ENCODE results near the gene GPC2.
"Not testable (repeated sequence)": the region's sequence is repeated elsewhere in the genome, so short reads cannot be mapped to it uniquely, and the experiment has no call there.

The GPC2 gene

DNA sequence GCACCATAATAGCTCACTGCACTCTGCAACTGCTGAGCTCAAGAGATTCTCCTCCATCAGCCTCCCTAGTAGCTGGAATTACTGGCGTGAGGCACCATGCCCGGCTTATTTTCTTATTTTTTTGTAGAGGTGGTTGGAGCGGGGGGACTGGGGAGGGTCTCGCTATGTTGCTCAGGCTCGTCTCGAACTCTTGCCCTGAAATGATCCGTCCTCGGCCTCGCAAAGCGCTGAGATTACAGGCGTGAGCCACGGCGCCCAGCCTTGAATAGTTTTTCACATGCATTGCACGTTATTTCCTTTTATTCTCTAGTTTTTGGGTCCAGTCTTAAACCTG, 29.0 kb downstream of the GPC2 start:
- DNase-seq, result no peak

DNA sequence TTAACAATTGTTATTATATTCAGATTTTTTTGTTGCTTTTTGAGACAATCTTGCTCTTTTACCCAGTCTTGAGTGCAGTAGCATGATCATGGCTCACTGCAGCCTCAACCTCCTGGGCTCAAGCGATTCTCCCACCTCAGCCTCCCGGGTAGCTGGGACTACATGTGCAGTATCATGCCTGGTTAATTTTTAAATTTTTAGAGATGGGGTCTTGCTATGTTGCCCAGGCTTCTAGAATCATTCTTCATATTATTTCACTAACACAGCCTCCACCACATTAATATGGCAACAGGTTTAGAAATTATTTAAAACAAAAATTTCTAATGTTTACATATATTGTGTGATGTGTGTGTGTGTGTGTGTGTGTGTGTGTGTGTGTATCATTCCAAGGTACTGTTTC, 29.9 kb downstream of the GPC2 start:
- DNase-seq, result no peak

DNA sequence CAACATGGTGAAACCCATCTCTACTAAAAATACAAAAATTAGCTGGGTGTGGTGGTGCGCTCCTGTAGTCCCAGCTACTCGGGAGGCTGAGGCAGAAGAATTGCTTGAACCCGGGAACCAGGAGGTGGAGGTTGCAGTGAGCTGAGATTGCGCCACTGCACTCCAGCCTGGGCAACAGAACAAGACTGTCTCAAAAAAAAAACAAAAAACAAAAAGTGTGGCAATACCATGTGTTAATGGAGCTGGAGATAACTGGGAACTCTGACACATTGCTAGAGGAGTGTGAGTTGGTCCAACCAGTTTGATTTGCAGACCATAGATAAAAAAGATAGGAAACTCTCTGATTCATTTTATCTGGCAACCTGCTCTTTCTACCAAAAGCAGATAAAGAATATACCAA, 30.8 kb downstream of the GPC2 start:
- DNase-seq, result not testable (repeated sequence)

DNA sequence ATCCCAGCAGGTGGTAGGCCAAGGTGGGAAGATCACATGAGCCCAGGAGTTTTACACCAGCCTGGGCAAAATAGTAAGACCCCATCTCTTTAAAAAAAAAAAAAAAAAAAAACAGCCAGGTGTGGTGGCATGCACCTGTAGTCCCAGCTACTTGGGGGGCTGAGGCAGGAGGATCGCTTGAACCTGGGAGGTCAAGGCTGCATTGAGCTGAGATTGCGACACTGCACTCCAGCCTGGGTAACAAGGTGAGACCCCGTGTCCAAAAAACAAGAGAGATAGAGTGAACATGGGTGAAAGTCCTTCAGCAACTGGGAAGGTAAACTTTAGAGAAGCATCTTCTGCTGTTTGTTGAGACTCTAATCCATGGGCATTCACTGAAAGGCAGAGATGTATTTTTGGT, 34.7 kb downstream of the GPC2 start:
- DNase-seq, result no peak

DNA sequence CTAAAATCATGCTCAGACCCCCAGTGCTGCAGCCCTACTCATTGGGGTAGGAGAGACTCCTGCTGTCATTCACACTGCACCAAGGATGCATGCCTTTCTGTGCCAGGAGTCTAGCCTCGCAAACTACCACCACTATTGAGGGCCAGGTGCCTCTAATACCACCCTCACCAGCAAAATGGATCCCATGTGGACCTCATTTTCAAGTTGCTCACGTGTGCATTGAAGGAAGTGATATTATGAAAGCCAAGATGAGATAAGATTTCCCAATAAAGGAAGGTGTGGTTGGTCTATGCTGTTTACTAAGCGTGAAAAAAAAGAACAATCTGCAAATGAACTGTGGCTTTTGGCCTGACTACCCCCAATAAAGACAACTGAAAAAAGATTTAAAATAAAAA, 35.6 kb downstream of the GPC2 start:
- DNase-seq, result no peak

DNA sequence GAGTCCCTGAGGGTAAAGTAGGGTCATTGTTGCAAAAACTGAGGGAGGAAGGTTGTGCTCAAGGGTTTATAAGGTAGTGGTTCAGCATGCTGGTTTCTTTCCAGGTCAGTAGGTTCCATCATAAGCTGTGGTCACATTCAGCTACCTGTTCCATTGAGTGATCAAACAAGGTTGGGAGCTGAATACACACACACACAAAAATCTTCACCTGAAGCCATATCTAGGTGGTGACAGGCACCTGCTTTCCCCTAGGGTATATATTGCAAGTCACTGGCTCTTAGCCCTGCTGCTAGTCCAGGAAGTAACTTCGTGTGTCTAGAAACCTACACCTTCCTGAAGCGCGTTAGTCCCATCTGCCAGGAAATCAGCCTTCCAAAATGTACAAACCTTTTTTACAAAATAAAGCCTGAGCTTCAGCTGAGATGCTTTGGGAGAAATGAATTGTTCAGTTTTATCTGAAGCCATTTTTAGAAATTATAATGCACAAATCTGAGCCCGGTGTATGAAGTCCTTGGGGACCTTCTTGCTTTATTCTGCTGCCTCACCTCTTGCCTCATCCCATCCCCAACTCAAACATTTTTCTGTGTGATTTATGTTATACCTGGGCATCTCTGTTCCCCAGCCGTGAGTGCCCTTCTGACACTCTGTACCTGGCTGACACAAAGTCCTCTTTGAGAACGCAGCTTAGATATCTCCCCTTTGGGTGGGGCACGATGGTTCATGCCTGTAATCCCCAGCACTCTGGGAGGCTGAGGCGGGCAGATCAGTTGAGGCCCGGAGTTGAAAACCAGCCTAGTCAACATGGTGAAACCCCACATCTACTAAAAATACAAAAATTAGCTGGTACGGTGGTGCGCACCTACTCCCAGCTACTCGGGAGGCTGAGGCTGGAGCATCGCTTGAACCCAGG, 39.1 kb downstream of the GPC2 start:
- DNase-seq, result no peak

DNA sequence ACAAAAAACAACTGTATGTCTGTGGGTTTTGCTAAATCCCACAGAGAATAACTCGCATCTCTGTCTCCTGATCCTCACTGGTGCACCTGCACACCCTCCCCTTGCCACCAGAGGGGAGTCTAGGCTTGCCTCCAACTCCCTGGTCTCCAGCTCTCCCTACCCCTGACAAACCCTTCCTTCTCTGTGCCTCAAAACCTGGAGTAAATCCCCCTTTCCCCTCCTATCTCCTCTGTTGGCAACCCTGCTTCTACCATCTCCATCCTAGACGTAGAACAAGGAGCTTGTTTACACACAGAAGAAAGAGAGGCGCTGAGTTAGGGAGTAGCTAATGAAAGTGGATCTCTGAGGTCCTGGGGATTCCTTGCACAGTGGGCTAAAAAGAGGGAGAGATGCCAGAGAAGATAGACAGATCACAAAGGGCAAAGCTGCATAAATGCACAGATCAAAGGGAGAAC, 44.5 kb downstream of the GPC2 start:
- DNase-seq, result peak; percentile 57

DNA sequence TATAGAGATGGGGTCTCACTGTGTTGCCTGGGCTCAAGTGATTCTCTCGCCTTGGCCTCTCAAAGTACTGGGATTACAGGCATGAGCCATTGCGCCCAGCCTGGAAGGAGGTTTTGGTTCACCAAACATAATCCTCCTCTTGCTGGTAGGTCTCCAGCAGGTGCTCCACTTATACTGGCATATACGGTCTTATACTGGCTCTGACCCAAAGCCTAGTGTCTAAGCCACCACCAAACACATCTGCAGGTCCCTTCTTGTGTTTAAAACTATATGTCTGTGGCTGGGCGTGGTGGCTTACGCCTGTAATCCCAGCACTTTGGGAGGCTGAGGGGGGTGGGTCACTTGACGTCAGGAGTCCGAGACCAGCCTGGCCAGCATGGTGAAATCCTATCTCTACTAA, 45.1 kb downstream of the GPC2 start:
- no peak for DNase-seq

DNA sequence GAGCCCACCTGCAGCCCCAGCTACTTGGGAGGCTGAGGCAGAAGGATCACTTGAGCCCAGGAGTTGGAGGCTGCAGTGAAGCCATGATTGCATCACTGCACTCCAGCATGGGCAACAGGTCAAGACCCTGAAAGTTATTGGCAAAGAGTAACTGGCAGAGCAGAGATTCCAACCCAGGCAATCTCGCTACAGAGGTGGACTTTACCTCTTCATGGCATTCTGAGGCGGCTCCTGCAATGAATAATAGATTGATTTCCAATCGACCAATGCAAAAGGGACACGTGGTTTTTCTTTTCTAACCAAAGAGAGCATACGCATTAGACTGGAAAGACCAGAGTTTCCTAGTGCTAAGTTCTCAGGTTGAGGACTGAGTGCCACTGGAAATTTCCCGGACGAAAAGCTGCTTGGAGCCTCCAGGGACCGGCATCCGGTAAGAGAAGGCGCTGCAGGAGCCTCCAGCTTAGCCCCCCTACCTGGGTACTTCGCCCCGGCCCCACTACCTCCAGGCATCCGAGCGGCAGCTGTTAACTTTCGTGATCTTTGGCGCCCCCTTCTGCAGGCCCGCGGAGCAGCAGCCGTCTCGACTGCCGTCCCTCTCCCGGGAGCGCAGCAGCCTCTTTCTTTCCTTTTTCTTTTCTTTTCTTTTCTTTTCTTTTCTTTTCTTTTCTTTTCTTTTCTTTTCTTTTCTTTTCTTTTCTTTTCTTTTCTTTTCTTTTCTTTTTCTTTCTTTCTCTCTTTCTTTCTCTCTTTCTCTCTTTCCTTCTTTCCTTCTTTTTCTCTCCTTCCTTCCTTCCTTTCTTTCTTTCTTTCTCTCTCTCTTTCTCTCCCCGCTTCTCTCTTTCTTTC, 46.4 kb downstream of the GPC2 start:
- DNase-seq, result peak; percentile 81

DNA sequence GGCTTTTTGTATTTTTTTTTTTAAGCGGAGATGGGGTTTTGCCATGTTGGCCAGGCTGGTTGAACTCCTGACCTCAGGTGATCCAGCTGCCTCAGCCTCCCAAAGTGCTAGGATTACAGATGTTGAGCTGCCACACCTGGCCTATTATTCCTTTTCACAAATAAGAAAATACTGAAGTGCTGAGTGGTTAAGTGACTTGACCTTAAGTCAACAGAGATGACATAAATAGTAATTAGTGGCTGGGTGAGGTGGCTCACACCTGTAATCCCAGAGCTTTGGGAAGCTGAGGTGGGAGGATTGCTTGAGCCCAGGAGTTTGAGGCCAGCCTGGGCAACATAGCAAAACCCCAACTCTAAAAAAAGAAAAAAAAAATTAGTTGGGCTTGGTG, 47.0 kb downstream of the GPC2 start:
- DNase-seq, result not testable (repeated sequence)

DNA sequence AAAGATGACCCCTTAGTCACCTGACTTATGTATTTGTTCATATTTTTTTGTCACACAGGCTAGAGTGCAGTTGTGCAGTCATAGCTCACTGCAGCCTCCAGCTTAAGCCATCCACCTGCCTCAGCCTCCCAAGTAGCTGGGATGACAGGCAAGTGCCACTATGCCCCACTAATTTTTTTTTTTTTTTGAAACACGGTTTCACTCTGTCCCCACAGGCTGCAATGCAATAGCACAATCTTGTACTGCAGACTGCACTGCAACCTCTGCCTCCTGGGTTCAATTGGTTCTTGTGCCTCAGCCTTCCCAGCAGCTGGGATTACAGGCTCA, 48.6 kb downstream of the GPC2 start:
- DNase-seq, result no peak

DNA sequence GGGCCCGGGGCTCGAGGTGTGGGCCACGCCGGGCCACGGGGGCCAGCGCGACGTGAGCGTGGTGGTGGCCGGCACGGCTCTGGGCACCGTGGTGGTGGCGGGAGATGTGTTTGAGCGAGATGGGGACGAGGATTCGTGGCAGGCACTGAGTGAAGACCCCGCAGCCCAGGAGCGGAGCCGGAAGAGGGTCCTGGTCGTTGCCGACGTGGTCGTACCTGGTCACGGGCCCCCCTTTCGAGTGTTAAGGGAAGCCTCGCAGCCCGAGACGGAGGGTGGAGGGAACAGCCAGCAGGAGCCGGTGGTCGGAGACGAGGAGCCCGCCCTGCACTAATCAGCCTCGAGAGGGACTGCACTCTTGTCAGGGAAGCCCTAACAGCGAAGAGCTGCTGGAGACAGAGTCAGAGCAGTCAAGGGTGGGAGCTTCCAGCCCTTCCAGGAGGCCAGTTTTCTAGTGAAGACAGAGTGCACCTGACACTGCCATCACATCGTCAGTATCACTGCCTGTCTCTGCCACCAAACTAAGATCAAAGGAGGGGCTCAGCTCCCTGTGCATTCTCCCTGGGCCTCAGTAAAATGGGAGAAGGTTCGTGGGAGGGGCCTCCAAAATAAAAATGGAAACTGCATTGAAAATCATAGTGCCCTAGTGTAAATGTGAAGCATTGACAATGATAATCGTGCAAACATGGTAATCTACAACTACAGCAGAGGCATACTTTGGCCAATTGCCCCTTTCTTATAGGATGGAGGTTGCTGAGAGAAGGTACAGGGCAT, 49.1 kb downstream of the GPC2 start:
- peak; percentile 21 for DNase-seq

DNA sequence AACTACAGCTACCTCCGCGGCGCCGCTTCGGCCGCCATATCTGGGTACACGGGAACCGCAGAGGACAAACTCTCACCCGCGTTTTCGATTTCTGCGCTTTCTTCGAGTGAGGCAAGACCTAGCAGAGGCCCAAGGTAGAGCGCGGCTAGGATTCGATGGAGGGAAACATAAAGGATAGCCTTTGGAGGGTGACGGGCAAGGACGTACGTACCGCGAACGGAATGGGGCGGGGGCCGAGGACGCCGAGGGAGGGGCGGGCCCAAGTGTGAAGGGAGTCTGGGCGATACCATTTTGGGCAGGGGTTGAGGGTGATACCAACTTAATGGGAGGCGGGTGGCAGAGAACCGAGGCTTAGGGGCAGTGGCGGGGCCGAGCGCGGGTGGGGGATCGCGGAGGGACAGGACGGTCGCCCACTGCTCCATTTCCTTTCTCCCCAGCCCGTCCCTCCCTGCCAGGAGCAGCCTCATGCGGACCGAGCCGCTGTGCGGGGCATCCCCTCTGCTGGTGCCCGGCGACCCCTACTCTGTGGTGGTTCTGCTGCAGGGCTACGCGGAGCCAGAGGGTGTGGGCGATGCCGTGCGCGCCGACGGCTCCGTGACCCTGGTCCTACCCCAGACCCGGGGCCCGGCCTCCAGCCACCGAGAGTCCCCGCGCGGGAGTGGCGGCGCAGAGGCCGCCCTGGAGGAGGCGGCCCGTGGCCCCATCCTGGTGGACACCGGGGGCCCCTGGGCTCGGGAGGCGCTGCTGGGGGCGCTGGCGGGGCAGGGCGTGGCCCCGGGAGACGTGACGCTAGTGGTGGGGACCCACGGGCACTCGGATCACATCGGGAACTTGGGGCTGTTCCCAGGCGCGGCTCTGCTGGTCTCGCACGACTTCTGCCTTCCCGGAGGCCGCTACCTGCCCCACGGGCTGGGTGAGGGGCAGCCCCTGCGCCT, 50.0 kb downstream of the GPC2 start, which contains the start of gene MBLAC1:
MBLAC1 (plus strand) TSS at position 37 of the 935 bp plus-strand sequence; CDS start at position 466, 429 bp downstream.
- peak; percentile 88 for DNase-seq

DNA sequence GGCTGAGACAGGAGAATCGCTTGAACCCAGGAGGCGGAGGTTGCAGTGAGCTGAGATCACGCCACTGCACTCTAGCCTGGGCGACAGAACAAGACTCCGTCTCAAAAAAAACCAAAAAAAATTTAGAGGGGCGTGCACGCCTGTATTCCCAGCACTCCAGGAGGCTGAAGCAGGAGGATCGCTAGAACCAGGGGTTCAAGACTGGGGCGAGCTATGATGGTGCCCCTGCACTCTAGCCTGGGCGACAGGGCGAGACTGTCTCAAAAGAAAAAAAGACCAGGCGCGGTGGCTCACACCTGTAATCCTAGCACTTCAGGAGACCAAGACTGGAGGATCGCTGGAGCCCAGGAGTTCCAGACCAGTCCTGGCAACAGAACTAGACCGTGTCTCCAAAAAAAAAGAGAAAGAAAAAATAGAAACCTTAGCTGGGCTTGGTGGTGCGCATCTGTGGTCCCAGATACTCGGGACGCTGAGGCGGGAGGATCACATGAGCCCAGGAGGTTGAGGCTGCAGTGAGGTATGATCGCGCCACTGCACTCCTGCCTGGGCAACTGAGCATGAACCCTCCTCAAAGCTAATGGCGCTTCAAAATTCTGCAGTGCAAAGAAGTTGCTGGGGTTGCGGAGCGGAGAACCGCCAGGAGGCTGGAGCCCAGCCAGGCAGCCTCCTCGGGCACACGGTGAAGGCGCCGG, 50.8 kb downstream of the GPC2 start:
- DNase-seq, result peak; percentile 21

DNA sequence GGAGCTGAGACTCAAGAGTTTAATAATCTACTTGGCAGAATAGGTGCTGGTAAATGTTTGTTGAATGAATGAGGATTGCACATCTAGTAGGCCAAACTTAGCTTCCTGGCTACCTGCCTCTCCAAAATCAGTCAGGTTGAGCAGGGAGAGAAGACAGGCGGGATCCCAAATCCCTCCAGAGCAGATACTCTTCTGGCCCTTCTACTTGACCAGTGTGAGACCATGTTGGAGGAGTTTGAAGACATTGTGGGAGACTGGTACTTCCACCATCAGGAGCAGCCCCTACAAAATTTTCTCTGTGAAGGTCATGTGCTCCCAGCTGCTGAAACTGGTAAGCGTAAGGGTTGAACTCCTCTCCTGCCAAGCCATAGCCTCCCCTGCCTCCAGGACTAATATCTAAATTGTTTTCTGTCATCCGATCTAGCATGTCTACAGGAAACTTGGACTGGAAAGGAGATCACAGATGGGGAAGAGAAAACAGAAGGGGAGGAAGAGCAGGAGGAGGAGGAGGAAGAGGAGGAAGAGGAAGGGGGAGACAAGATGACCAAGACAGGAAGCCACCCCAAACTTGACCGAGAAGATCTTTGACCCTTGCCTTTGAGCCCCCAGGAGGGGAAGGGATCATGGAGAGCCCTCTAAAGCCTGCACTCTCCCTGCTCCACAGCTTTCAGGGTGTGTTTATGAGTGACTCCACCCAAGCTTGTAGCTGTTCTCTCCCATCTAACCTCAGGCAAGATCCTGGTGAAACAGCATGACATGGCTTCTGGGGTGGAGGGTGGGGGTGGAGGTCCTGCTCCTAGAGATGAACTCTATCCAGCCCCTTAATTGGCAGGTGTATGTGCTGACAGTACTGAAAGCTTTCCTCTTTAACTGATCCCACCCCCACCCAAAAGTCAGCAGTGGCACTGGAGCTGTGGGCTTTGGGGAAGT, 52.6 kb downstream of the GPC2 start:
- no peak for DNase-seq

DNA sequence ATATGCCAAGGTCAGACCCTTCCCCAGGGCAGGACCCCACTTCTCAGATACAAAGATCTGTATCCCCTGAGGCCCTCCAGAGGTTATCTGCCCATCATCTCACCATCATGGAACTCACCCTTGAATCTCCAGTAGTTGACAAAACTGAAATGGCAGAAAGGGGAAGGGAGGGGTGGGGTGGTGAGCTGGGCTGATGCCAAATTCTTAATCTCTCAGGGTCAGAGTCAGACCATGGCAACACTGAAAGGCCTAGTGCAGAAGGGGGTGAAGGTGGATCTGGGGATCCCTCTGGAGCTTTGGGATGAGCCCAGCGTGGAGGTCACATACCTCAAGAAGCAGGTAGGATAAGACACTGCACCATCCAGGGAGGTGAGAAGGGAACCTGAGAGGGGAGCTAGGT, 54.6 kb downstream of the GPC2 start:
- DNase-seq, result no peak

DNA sequence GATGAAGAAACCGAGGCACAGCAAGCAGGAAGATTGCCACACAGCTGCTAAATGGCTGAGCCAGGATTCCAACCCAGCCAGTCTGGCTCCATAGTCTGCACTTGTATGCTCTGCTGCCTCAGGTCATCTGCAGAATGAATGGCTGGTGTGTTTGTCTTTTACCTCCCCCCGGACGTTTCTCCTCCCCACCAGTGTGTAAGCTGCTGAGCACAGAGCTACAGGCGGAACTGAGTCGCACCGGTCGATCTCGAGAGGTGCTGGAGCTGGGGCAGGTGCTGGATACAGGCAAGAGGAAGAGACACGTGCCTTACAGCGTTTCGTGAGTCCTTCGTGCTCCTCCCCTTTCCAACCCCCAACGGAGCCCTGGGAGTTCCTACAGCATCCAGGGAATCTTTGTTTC, 55.1 kb downstream of the GPC2 start:
- no peak for DNase-seq

DNA sequence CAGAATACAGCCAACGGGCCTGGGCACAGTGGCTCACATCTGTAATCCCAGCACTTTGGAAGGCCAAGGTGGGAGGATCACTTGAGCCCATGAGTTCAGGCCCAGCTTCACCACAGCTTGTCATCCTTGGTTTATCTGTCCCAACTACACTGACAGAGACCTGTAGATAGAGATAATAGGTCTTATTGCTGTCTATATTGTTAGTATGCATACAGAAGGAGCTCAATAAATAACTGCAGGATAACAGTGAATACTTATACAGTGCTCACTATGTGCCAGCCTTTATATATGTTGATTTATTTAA, 56.5 kb downstream of the GPC2 start:
- DNase-seq, result no peak

DNA sequence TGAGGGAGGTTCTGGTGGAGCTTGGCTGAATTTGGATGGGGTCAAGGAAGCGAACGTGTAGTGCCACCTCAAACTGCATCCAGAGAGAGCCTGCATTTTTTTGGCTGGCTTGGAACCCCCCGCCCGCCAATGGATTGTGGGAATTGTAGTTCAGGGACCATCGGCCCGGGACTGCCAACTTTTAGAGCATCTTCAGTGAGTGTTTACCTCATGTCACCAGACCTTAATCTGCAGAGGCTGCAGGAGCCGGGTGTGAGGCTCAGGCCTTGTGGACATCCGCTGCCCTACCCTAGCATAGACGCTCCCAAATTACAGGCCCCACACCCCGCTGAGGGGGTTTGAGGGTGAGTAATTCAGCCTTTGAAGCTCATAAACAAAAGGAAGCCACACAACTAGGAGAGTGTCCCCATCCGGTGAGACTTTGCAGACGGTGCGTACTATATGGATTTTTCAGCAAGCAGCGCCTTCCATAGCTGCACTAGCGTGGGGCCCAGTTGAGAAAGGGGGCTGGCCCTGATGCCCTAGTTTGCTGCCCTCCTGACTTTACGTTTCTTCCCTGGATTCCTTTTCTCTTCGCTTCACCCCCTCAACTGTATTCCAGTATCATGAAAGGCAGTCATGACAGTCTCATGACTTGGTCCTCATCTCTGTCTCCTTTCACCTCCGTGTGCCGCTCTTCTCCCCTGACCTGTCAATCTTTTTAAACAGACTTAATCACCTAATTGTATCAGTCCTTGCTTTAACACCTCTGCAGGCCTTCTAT, 57.0 kb downstream of the GPC2 start:
- DNase-seq, result peak; percentile 55

All from stimulated activated CD4-positive, alpha-beta T cell treated with anti-CD3 and anti-CD28 coated beads, Interleukin-12 subunit alpha, Interleukin-12 subunit beta, amount 100 ng/mL, for 4 hours (primary cell).